IMR-90 (cell line): ENCODE data around the gene SLC22A31. TPM values are rescaled to one million over a fixed set of nuclear protein-coding genes. Genes with fewer than 3 reads are reported as not detected.

Experiments used
- ATAC-seq: fragments of 200-7000 bp; cut with Tn5 transposase; 2 replicates; pipeline ENCODE4 v1.9.1; 2020; ENCODE audit warnings: low read depth, mild to moderate bottlenecking, moderate library complexity
- BruUV-seq: library from RNA; stranded (reverse); fragments of 400-500 nt; replicated peaks from 2 replicates; lab custom pipeline; 2021; lab: Mats Ljungman, UMichigan
- CTCF ChIA-PET: fragments of 300-600 bp; formaldehyde crosslinking; extraction: SDS; loops from one replicate; lab custom pipeline; 2021; ENCODE audit warnings: antibody characterized with exemption; lab: Yijun Ruan, JAX
- POLR2A ChIA-PET: fragments of 300-600 bp; sonication (Branson Sonifier 250); formaldehyde crosslinking; loops from one replicate; lab custom pipeline; 2022; ENCODE audit warnings: antibody characterized with exemption; ENCODE audit not compliant: unreplicated experiment; lab: Charles Lee
- DNase-seq: peaks from one replicate; pipeline ENCODE4 v3.0.0; 2013
- H2AFZ ChIP-seq: replicated peaks from 2 replicates; pipeline ENCODE3; 2013; ENCODE audit warnings: low read length, mild to moderate bottlenecking; ENCODE audit not compliant: poor library complexity
- H2AK5ac ChIP-seq: 2 replicates; pipeline ENCODE4 v1.6.1; 2013; ENCODE audit warnings: low read depth, low read length, inconsistent platforms
- H2AK9ac ChIP-seq: replicated peaks from 2 replicates; pipeline ENCODE3; 2013; ENCODE audit warnings: mild to moderate bottlenecking, low read depth, low read length, moderate library complexity; ENCODE audit not compliant: poor library complexity
- H2BK120ac ChIP-seq: 2 replicates; pipeline ENCODE4 v1.6.1; 2013; ENCODE audit warnings: low read depth, low read length, inconsistent platforms
- H2BK15ac ChIP-seq: 3 replicates; pipeline ENCODE4 v1.6.1; 2013; ENCODE audit warnings: low read depth, low read length, inconsistent platforms
- H2BK20ac ChIP-seq: 2 replicates; pipeline ENCODE4 v1.6.1; 2013; ENCODE audit warnings: low read depth, mild to moderate bottlenecking, inconsistent platforms, low read length, moderate library complexity
- H2BK5ac ChIP-seq: 2 replicates; pipeline ENCODE4 v1.6.1; 2013; ENCODE audit warnings: mild to moderate bottlenecking, low read depth, low read length, inconsistent platforms; ENCODE audit not compliant: poor library complexity, severe bottlenecking
- H3K14ac ChIP-seq: replicated peaks from 2 replicates; pipeline ENCODE4 v1.6.1; 2013; ENCODE audit warnings: low read depth, low read length, inconsistent platforms
- H3K18ac ChIP-seq: 2 replicates; pipeline ENCODE4 v1.6.1; 2013; ENCODE audit warnings: low read depth, low read length, control low read depth
- H3K23ac ChIP-seq: 2 replicates; pipeline ENCODE4 v1.6.1; 2013; ENCODE audit warnings: low read depth, low read length, inconsistent platforms
- H3K27ac ChIP-seq: 2 replicates; pipeline ENCODE4 v1.5.1; 2013; ENCODE audit warnings: mild to moderate bottlenecking, control low read depth, low read length; ENCODE audit not compliant: insufficient read depth
- H3K27me3 ChIP-seq: 2 replicates; pipeline ENCODE4 v1.6.1; 2013; ENCODE audit warnings: low read length; ENCODE audit not compliant: control insufficient read depth, insufficient read depth
- H3K36me3 ChIP-seq: 2 replicates; pipeline ENCODE4 v1.6.1; 2013; ENCODE audit warnings: low read length, mixed read lengths; ENCODE audit not compliant: control insufficient read depth, insufficient read depth
- H3K4ac ChIP-seq: 2 replicates; pipeline ENCODE4 v1.6.1; 2013; ENCODE audit warnings: low read depth, low read length, inconsistent platforms
- H3K4me1 ChIP-seq: 2 replicates; pipeline ENCODE4 v1.6.1; 2013; ENCODE audit warnings: low read length, mixed read lengths; ENCODE audit not compliant: control insufficient read depth, insufficient read depth
- H3K4me2 ChIP-seq: 2 replicates; pipeline ENCODE4 v1.6.1; 2013; ENCODE audit warnings: low read depth, mild to moderate bottlenecking, control low read depth, low read length, moderate library complexity
- H3K4me3 ChIP-seq: 2 replicates; pipeline ENCODE4 v1.5.1; 2013; ENCODE audit warnings: low read depth, mild to moderate bottlenecking, control low read depth, low read length, moderate library complexity; ENCODE audit not compliant: insufficient read depth
- H3K56ac ChIP-seq: 2 replicates; pipeline ENCODE4 v1.6.1; 2013; ENCODE audit warnings: low read length, inconsistent platforms; ENCODE audit not compliant: insufficient read depth; ENCODE audit errors: extremely low read depth
- H3K79me1 ChIP-seq, 2 experiments: 2 replicates each; pipeline ENCODE4 v1.6.1; 2013; ENCODE audit warnings: low read length in 2 of 2, inconsistent platforms in 1 of 2, low read depth in 1 of 2
- H3K9ac ChIP-seq: 2 replicates; pipeline ENCODE4 v1.6.1; 2013; ENCODE audit warnings: low read depth, low read length, control low read depth
- H3K9me1 ChIP-seq: 2 replicates; pipeline ENCODE4 v1.6.1; 2013; ENCODE audit warnings: low read length, inconsistent platforms; ENCODE audit not compliant: insufficient read depth
- H3K9me3 ChIP-seq: 2 replicates; pipeline ENCODE4 v1.6.1; 2013; ENCODE audit warnings: low read length; ENCODE audit not compliant: control insufficient read depth, insufficient read depth
- H4K20me1 ChIP-seq: 2 replicates; pipeline ENCODE4 v1.6.1; 2013; ENCODE audit warnings: low read length, inconsistent platforms; ENCODE audit not compliant: insufficient read depth
- H4K5ac ChIP-seq: 2 replicates; pipeline ENCODE4 v1.6.1; 2013; ENCODE audit warnings: mild to moderate bottlenecking, low read depth, low read length, control low read depth
- H4K8ac ChIP-seq, 2 experiments: 2 replicates each; pipeline ENCODE4 v1.6.1; 2013; ENCODE audit warnings: low read depth in 2 of 2, low read length in 2 of 2, control low read depth in 1 of 2, inconsistent platforms in 1 of 2
- H4K91ac ChIP-seq: 2 replicates; pipeline ENCODE4 v1.6.1; 2013; ENCODE audit warnings: low read depth, low read length, inconsistent platforms; ENCODE audit not compliant: insufficient read depth
- CEBPB ChIP-seq: IDR thresholded peaks from 2 replicates; pipeline ENCODE4 v1.6.1; 2012; ENCODE audit warnings: low read depth, low read length, improper control_type of control experiment
- CTCF ChIP-seq: conservative IDR thresholded peaks from 2 replicates; pipeline ENCODE4 v1.5.1; 2012; ENCODE audit warnings: mild to moderate bottlenecking, low read depth, low read length, improper control_type of control experiment
- ELK1 ChIP-seq: fragments of 150-350 bp; IDR thresholded peaks from 2 replicates; pipeline ENCODE4 v1.6.1; 2016; ENCODE audit warnings: low read depth, mild to moderate bottlenecking, low read length, moderate library complexity, borderline replicate concordance
- FOS ChIP-seq: fragments of 150-350 bp; IDR thresholded peaks from 2 replicates; pipeline ENCODE4 v1.6.1; 2016; ENCODE audit warnings: low read depth, low read length
- MAFK ChIP-seq: IDR thresholded peaks from 2 replicates; pipeline ENCODE4 v1.6.1; 2012; ENCODE audit warnings: low read depth, low read length, improper control_type of control experiment
- MXI1 ChIP-seq: IDR thresholded peaks from 2 replicates; pipeline ENCODE4 v1.6.1; 2012; ENCODE audit warnings: low read depth, mild to moderate bottlenecking, low read length, moderate library complexity, borderline replicate concordance
- NFE2L2 ChIP-seq: fragments of 150-350 bp; IDR thresholded peaks from 2 replicates; pipeline ENCODE4 v1.6.1; 2016; ENCODE audit warnings: low read depth, mild to moderate bottlenecking, low read length
- POLR2A ChIP-seq: IDR thresholded peaks from 2 replicates; pipeline ENCODE4 v1.6.1; 2012; ENCODE audit warnings: mild to moderate bottlenecking, low read depth, low read length
- RAD21 ChIP-seq: IDR thresholded peaks from 2 replicates; pipeline ENCODE4 v1.6.1; 2012; ENCODE audit warnings: low read length, improper control_type of control experiment
- RFX5 ChIP-seq: IDR thresholded peaks from 2 replicates; pipeline ENCODE4 v1.8.0; 2012; ENCODE audit warnings: low read depth, mild to moderate bottlenecking, low read length, moderate library complexity
- WGBS, 2 experiments: methylation state at CpG; one replicate each; pipeline versions ENCODE4 v1.1.5 to v1.1.7; 2013; ENCODE audit warnings: missing lambda C conversion rate in 2 of 2; ENCODE audit not compliant: insufficient read length in 1 of 2; ENCODE audit errors: extremely low coverage in 2 of 2; 5-methylcytosine and 5-hydroxymethylcytosine counted together
- dilution Hi-C: fragments of 300-500 bp; cut with HindIII; formaldehyde crosslinking; loops from one replicate; pipeline ENCODE4 v1.14.3; 2018; ENCODE audit warnings: low sequenced_read_pairs; ENCODE audit not compliant: unreplicated experiment
- in situ Hi-C: fragments of 300-500 bp; cut with MboI; formaldehyde crosslinking; loops from 3 replicates; pipeline ENCODE4 v1.14.3; 2019; ENCODE audit warnings: low sequenced_read_pairs, inconsistent platforms, mixed read lengths
- intact Hi-C: fragments of 100-400 bp; cut with micrococcal nuclease; formaldehyde crosslinking; loops from 2 replicates; pipeline ENCODE4 v1.10.0; 2022
- polyA plus RNA-seq, 3 experiments: library from polyadenylated mRNA; depleted of rRNA; stranded (reverse); fragments of >200 nt; gene quantifications; 2 replicates each; pipeline ENCODE4 v1.2.3, GENCODE V29; 2012; ENCODE audit warnings: low replicate concordance in 1 of 3
- total RNA-seq: library from RNA; depleted of rRNA; stranded (reverse); fragments of >200 nt; gene quantifications from 2 replicates; pipeline ENCODE4 v1.2.3, GENCODE V29; 2012

SLC22A31 gene
- total and polyA plus RNA-seq, 2 of the 4 experiments (the other 2 are of a cell fraction): 0.18 to 5.5 TPM

GRCh38 chr16:89150981-89151380 lies 49.4 kb downstream of the SLC22A31 start:
- Histone ChIP-seq H3K4me1 (peaks cover 8% of the 10 kb centered on the region), H3K9ac (no peak overlapping the region), H4K8ac (no peak overlapping the region), H4K20me1 (no peaks in the 10 kb centered on the region; the same call in 1 of the 2 replicates), H3K14ac (no peak overlapping the region), H3K56ac (no peak overlapping the region), H2AFZ (no peak overlapping the region), H3K9me3 (no peaks in the 10 kb centered on the region), H4K5ac (no peak overlapping the region), H2AK9ac (no peak overlapping the region), H2BK15ac (no peak overlapping the region), H3K18ac (no peak overlapping the region), H2BK20ac (no peak overlapping the region), H3K9me1 (no peaks in the 10 kb centered on the region), H2BK120ac (no peak overlapping the region), H3K4ac (no peak overlapping the region), H3K4me3 (no peak overlapping the region), H4K91ac (no peak overlapping the region), H2AK5ac (no peak overlapping the region), H3K27me3 (no peaks in the 10 kb centered on the region), H3K27ac (no peak overlapping the region), H3K36me3 (peaks cover 18% of the 10 kb centered on the region), H3K79me1 (no peaks in the 10 kb centered on the region), H3K4me2 (no peak overlapping the region), H2BK5ac (no peak overlapping the region), H3K23ac (no peak overlapping the region)
- DNase-seq (no peak), ATAC-seq (no peak)
- BruUV-seq: no TSS peak
- intact Hi-C loops (no loop called here), dilution Hi-C loops (no loop called here), in situ Hi-C loops (no loop called here)
- 92% methylated on average over 5 of the region's 8 CpGs; no CpG with 5 or more reads in 1 of the 2 experiments for WGBS, 2 experiments
- TF ChIP-seq MAFK (no peak), RAD21 (no peak), ELK1 (no peak), POLR2A (no peak), CTCF (no peak), CEBPB (no peak), MXI1 (no peak), RFX5 (no peak), FOS (no peak), NFE2L2 (no peak)
- ChIA-PET CTCF (no interaction called here), POLR2A (no interaction called here)
